NT2/D1 (cell line): Measurements from ENCODE around the gene BEND6.
"Not testable (repeated sequence)": the region's sequence is repeated elsewhere in the genome, so short reads cannot be mapped to it uniquely, and the experiment has no call there.

Experiments
- DNase-seq: peaks from one replicate; pipeline ENCODE4 v3.0.0-alpha.2; 2011; ENCODE audit warnings: low read depth, low spot score
- H3K27me3 ChIP-seq: 2 replicates; pipeline ENCODE4 v1.6.0; 2011; ENCODE audit warnings: mild to moderate bottlenecking; ENCODE audit not compliant: insufficient read length, insufficient read depth
- H3K36me3 ChIP-seq: 2 replicates; pipeline ENCODE4 v1.6.1; 2011; ENCODE audit warnings: mild to moderate bottlenecking, low read length, mixed read lengths; ENCODE audit not compliant: insufficient read depth, insufficient read length
- H3K4me1 ChIP-seq: 2 replicates; pipeline ENCODE4 v1.5.1; 2011; ENCODE audit not compliant: insufficient read depth, insufficient read length
- H3K4me3 ChIP-seq: 2 replicates; pipeline ENCODE4 v1.5.1; 2011; ENCODE audit warnings: low read depth; ENCODE audit not compliant: insufficient read length
- H3K9ac ChIP-seq: 2 replicates; pipeline ENCODE4 v1.6.0; 2011; ENCODE audit warnings: low read depth; ENCODE audit not compliant: insufficient read length
- H3K9me3 ChIP-seq: 2 replicates; pipeline ENCODE4 v1.5.1; 2011; ENCODE audit warnings: mild to moderate bottlenecking, low read length; ENCODE audit not compliant: insufficient read depth
- SUZ12 ChIP-seq: IDR thresholded peaks from 2 replicates; pipeline ENCODE4 v1.6.1; 2011; ENCODE audit not compliant: insufficient read length, insufficient read depth; ENCODE audit errors: extremely low read depth
- YY1 ChIP-seq: IDR thresholded peaks from 2 replicates; pipeline ENCODE4 v1.6.1; 2011; ENCODE audit not compliant: insufficient read length, insufficient read depth
- ZNF274 ChIP-seq: IDR thresholded peaks from 2 replicates; pipeline ENCODE4 v1.6.1; 2011; ENCODE audit warnings: mild to moderate bottlenecking, low read depth, low read length

Gene BEND6

GRCh38 chr6:57002197-57002596 lies 47.3 kb downstream of the BEND6 start:
- H3K36me3 ChIP-seq, result no peaks in the 10 kb centered on the region
- no peak for DNase-seq
- TF ChIP-seq ZNF274, result no peak
- TF ChIP-seq SUZ12, result no peak
- TF ChIP-seq YY1, result no peak
- no peak overlapping the region for H3K9ac ChIP-seq
- H3K4me1 ChIP-seq, result no peaks in the 10 kb centered on the region
- H3K4me3 ChIP-seq, result no peak overlapping the region
- H3K9me3 ChIP-seq, result peaks cover 12% of the 10 kb centered on the region
- H3K27me3 ChIP-seq, result no peaks in the 10 kb centered on the region

- Histone ChIP-seq H3K4me3 (no peak overlapping the region), H3K27me3 (no peaks in the 10 kb centered on the region), H3K9ac (no peak overlapping the region), H3K4me1 (no peaks in the 10 kb centered on the region), H3K9me3 (peaks cover 6% of the 10 kb centered on the region), H3K36me3 (no peaks in the 10 kb centered on the region)
- TF ChIP-seq SUZ12 (no peak), ZNF274 (no peak), YY1 (no peak)
- no peak for DNase-seq
Measured at GRCh38 chr6:57004292-57004691, 49.4 kb downstream of the BEND6 start.

- Histone ChIP-seq H3K36me3 (no peaks in the 10 kb centered on the region), H3K4me1 (no peaks in the 10 kb centered on the region), H3K9me3 (no peaks in the 10 kb centered on the region), H3K4me3 (no peak overlapping the region), H3K27me3 (no peaks in the 10 kb centered on the region), H3K9ac (no peak overlapping the region)
- no peak for DNase-seq
- TF ChIP-seq YY1 (no peak), ZNF274 (no peak), SUZ12 (no peak)
Measured at GRCh38 chr6:57006101-57006500, 51.2 kb downstream of the BEND6 start.

GRCh38 chr6:57008069-57008468 lies 53.2 kb downstream of the BEND6 start:
- not testable (repeated sequence) for H3K36me3 ChIP-seq, DNase-seq, H3K27me3 ChIP-seq, H3K4me1 ChIP-seq, H3K9me3 ChIP-seq, H3K4me3 ChIP-seq, H3K9ac ChIP-seq

GRCh38 chr6:57013521-57013926 lies 58.6 kb downstream of the BEND6 start:
- Histone ChIP-seq H3K9ac (no peak overlapping the region), H3K36me3 (no peaks in the 10 kb centered on the region), H3K27me3 (no peaks in the 10 kb centered on the region), H3K9me3 (no peaks in the 10 kb centered on the region), H3K4me1 (no peaks in the 10 kb centered on the region), H3K4me3 (no peak overlapping the region)
- DNase-seq, result no peak
- TF ChIP-seq ZNF274, result no peak
- TF ChIP-seq SUZ12, result no peak
- no peak for TF ChIP-seq YY1

GRCh38 chr6:57017069-57017468 lies 62.2 kb downstream of the BEND6 start:
- Histone ChIP-seq H3K9ac (no peak overlapping the region), H3K27me3 (no peaks in the 10 kb centered on the region), H3K4me1 (no peaks in the 10 kb centered on the region)

GRCh38 chr6:57017841-57018240 lies 62.9 kb downstream of the BEND6 start:
- Histone ChIP-seq H3K9ac (no peak overlapping the region), H3K9me3 (no peaks in the 10 kb centered on the region), H3K4me1 (no peaks in the 10 kb centered on the region), H3K27me3 (no peaks in the 10 kb centered on the region), H3K36me3 (no peaks in the 10 kb centered on the region), H3K4me3 (no peak overlapping the region)
- DNase-seq, result no peak
- TF ChIP-seq SUZ12 (no peak), ZNF274 (no peak), YY1 (no peak)

More at GRCh38 chr6:57017069-57017468, 62.2 kb downstream of the BEND6 start:
- no peaks in the 10 kb centered on the region for H3K9me3 ChIP-seq
- DNase-seq, result no peak
- TF ChIP-seq YY1 (no peak), ZNF274 (no peak), SUZ12 (no peak)
- no peaks in the 10 kb centered on the region for H3K36me3 ChIP-seq
- no peak overlapping the region for H3K4me3 ChIP-seq

GRCh38 chr6:57019434-57019833 lies 64.5 kb downstream of the BEND6 start:
- no peak overlapping the region for H3K9ac ChIP-seq
- DNase-seq, result no peak
- TF ChIP-seq ZNF274 (no peak), YY1 (no peak), SUZ12 (no peak)

More at GRCh38 chr6:57019434-57019833, 64.5 kb downstream of the BEND6 start:
- Histone ChIP-seq H3K27me3 (no peaks in the 10 kb centered on the region), H3K9me3 (peaks cover 12% of the 10 kb centered on the region; the same call in 1 of the 2 replicates), H3K36me3 (no peaks in the 10 kb centered on the region), H3K4me3 (no peak overlapping the region), H3K4me1 (no peaks in the 10 kb centered on the region)
